OCI-LY1 (cell line): ENCODE measurements around the gene CYFIP1.

Source experiments
- H2AFZ ChIP-seq: fragments of 200-600 bp; sonication (generic), shearing (Covaris generic); 2 replicates; pipeline ENCODE4 v1.6.0; 2014; ENCODE audit warnings: antibody characterized with exemption, mild to moderate bottlenecking, low read length
- H3F3A ChIP-seq: fragments of 200-600 bp; sonication (generic), shearing (Covaris generic); 2 replicates; pipeline ENCODE4 v1.6.0; 2014; ENCODE audit warnings: mild to moderate bottlenecking, antibody characterized with exemption, low read length, moderate library complexity; ENCODE audit not compliant: insufficient read depth
- H3K27ac ChIP-seq: fragments of 200-600 bp; sonication (generic); 2 replicates; pipeline ENCODE4 v1.5.1; 2014; ENCODE audit warnings: low read length, mixed run types, mild to moderate bottlenecking, low read depth; ENCODE audit not compliant: poor library complexity, severe bottlenecking
- H3K27me3 ChIP-seq: fragments of 200-600 bp; sonication (generic); 2 replicates; pipeline ENCODE4 v1.6.0; 2014; ENCODE audit warnings: antibody characterized with exemption, mild to moderate bottlenecking, low read length, moderate library complexity; ENCODE audit not compliant: insufficient read depth
- H3K36me3 ChIP-seq: fragments of 200-600 bp; sonication (generic); 2 replicates; pipeline ENCODE4 v1.6.1; 2014; ENCODE audit warnings: mild to moderate bottlenecking, antibody characterized with exemption, low read length, moderate library complexity, mixed read lengths; ENCODE audit not compliant: insufficient read depth
- H3K4me1 ChIP-seq: fragments of 200-600 bp; sonication (generic); 2 replicates; pipeline ENCODE4 v1.5.1; 2014; ENCODE audit warnings: mild to moderate bottlenecking, low read length, moderate library complexity; ENCODE audit not compliant: insufficient read depth, severe bottlenecking
- H3K4me2 ChIP-seq: fragments of 200-600 bp; sonication (generic), shearing (Covaris generic); 2 replicates; pipeline ENCODE4 v1.6.1; 2014; ENCODE audit warnings: low read length
- H3K4me3 ChIP-seq: fragments of 200-600 bp; sonication (generic); 2 replicates; pipeline ENCODE4 v1.5.1; 2014; ENCODE audit warnings: low read length, low read depth, mild to moderate bottlenecking, mixed read lengths; ENCODE audit not compliant: poor library complexity, severe bottlenecking
- H3K79me2 ChIP-seq: fragments of 200-600 bp; shearing (Covaris generic); 2 replicates; pipeline ENCODE4 v1.6.1; 2016; ENCODE audit warnings: mixed run types, low read length, mixed read lengths; ENCODE audit not compliant: insufficient read depth
- H3K9ac ChIP-seq: fragments of 200-600 bp; sonication (generic), shearing (Covaris generic); 2 replicates; pipeline ENCODE4 v1.6.1; 2014; ENCODE audit warnings: mild to moderate bottlenecking, low read length, mixed read lengths
- H3K9me2 ChIP-seq: fragments of 200-600 bp; sonication (generic), shearing (Covaris generic); 2 replicates; pipeline ENCODE4 v1.6.1; 2014; ENCODE audit warnings: low read depth, mild to moderate bottlenecking, low read length, mixed read lengths
- H3K9me3 ChIP-seq: fragments of 200-600 bp; shearing (Covaris generic); 2 replicates; pipeline ENCODE4 v1.6.1; 2014; ENCODE audit warnings: low read length, mixed read lengths
- H4K20me1 ChIP-seq: fragments of 200-600 bp; sonication (generic), shearing (Covaris generic); 2 replicates; pipeline ENCODE4 v1.6.0; 2016; ENCODE audit warnings: mild to moderate bottlenecking, low read length; ENCODE audit not compliant: insufficient read depth
- CTCF ChIP-seq: fragments of 200-600 bp; sonication (generic), shearing (Covaris generic); IDR thresholded peaks from 2 replicates; pipeline ENCODE4 v1.5.1; 2017; ENCODE audit warnings: mild to moderate bottlenecking, antibody characterized with exemption, low read length, moderate library complexity, mixed read lengths
- EZH2 ChIP-seq: fragments of 200-600 bp; sonication (generic), shearing (Covaris generic); IDR thresholded peaks from 2 replicates; pipeline ENCODE4 v1.8.0; 2017; ENCODE audit warnings: borderline replicate concordance, mixed run types, mild to moderate bottlenecking, antibody characterized with exemption, low read length, moderate library complexity, mixed read lengths

CYFIP1 gene

GRCh38 chr15:22851513-22851912 lies 128.7 kb downstream of the CYFIP1 start:
- Histone ChIP-seq H3K27me3 (no peaks in the 10 kb centered on the region), H3K36me3 (peaks cover 86% of the 10 kb centered on the region), H3K79me2 (peaks cover 9% of the 10 kb centered on the region), H4K20me1 (no peaks in the 10 kb centered on the region), H3K9ac (no peak overlapping the region), H3K4me1 (no peaks in the 10 kb centered on the region), H3F3A (no peaks in the 10 kb centered on the region), H3K4me2 (no peak overlapping the region), H3K27ac (no peak overlapping the region), H2AFZ (no peak overlapping the region), H3K4me3 (no peak overlapping the region), H3K9me2 (no peaks in the 10 kb centered on the region), H3K9me3 (no peaks in the 10 kb centered on the region)
- TF ChIP-seq EZH2 (no peak), CTCF (no peak)

GRCh38 chr15:22850055-22850454 lies 130.1 kb downstream of the CYFIP1 start:
- H3K27ac ChIP-seq, result no peak overlapping the region
- peaks cover 21% of the 10 kb centered on the region for H3K79me2 ChIP-seq
- no peak for TF ChIP-seq CTCF
- no peak for TF ChIP-seq EZH2
- no peak overlapping the region for H3K4me3 ChIP-seq
- no peaks in the 10 kb centered on the region for H3K9me3 ChIP-seq
- H3K9me2 ChIP-seq, result no peaks in the 10 kb centered on the region
- peaks cover 86% of the 10 kb centered on the region for H3K36me3 ChIP-seq
- H3K4me2 ChIP-seq, result no peak overlapping the region
- H3F3A ChIP-seq, result no peaks in the 10 kb centered on the region
- H3K9ac ChIP-seq, result no peak overlapping the region
- no peaks in the 10 kb centered on the region for H3K27me3 ChIP-seq
- H4K20me1 ChIP-seq, result no peaks in the 10 kb centered on the region
- no peak overlapping the region for H2AFZ ChIP-seq
- H3K4me1 ChIP-seq, result no peaks in the 10 kb centered on the region

- Histone ChIP-seq H3K79me2 (peaks cover 52% of the 10 kb centered on the region), H3K9ac (no peak overlapping the region), H3F3A (no peaks in the 10 kb centered on the region), H3K4me1 (peaks cover 1% of the 10 kb centered on the region), H3K9me3 (no peaks in the 10 kb centered on the region), H4K20me1 (no peaks in the 10 kb centered on the region), H3K27ac (no peak overlapping the region), H3K36me3 (peaks cover 77% of the 10 kb centered on the region), H3K9me2 (no peaks in the 10 kb centered on the region), H2AFZ (no peak overlapping the region), H3K4me2 (no peak overlapping the region), H3K27me3 (no peaks in the 10 kb centered on the region), H3K4me3 (no peak overlapping the region)
- TF ChIP-seq EZH2 (no peak), CTCF (no peak)
These were observed 134.1 kb downstream of the CYFIP1 start for GRCh38 chr15:22846073-22846472.
